GM11168 (cell line): ENCODE results near the gene PRXL2B.

ENCODE experiments used
- in situ Hi-C: fragments of 300-500 bp; cut with MboI; formaldehyde crosslinking; loops from one replicate; pipeline ENCODE4 v1.12.0; 2022; ENCODE audit warnings: low sequenced_read_pairs; ENCODE audit not compliant: unreplicated experiment

Gene PRXL2B

DNA sequence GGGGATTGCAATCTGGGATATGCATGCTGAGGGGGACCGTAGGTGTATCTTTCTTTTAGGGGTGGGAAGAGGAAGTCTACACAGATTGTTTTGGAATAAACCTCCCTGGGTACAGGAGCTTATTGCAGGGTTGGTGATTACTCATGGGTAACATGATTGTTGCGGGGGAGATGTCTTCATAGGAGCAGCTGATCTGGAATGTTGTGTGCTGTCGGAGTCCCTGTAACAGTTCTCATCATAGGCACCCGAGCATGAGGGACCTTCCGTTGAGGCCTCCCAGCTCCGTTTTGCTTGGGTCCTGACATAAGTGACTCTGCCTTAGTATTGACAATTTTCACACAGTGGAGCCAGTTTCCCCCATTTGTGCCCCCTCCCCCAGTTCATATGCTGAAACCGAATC, 4.2 kb upstream of the PRXL2B start:
- in situ Hi-C loops, result loop anchor here (25.0 kb wide), 1 partner anchor 395 kb away; the partner anchor contains the start of gene FAAP20

DNA sequence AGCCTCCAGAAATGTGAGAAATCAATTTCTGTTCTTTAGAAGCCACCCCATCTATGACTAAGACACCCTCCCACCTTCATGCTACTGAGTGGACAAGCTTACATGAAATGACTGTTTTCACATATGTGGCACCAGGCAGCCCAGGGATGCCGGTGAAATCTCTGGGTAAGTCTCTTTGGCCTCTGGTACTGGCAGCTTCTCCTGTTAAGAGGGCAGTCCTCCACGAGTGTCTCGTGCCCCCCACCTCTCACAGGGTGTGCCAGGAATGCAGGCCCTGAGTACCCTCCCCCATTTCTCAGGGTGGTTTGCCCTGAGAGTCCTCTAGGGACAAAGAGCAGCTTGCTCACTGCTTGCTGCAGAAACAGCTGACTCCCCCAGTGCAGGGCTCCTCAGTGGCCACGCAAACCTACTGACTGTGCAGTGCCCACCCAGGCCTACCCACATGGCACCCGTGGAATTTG, 3.2 kb upstream of the PRXL2B start:
- in situ Hi-C loops, result loop anchor here (25.0 kb wide), 1 partner anchor 396 kb away; the partner anchor contains the start of gene FAAP20

DNA sequence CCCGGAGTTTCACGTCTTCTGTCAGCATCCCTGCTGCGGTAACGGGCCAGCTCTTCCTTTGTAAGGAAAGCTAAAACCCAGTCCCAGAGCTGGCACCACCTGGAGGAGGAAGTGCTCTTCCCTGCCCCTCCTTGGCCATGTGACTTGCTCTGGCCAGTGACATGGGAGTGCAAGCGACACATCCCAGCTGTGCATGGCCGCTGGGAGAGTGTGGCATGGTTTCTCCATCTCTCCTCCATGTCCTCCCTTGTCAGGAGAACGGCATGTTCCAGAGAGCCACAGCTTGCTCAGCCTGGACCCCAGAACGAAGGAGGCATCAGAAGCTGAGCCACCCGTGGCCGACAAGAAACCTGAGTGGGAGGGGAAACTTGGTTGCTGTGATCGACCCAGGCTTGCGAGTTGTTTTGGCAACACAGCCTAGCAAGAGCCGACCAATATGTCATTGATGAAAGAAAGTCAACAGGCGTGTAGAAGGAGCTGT, 2.7 kb upstream of the PRXL2B start:
- in situ Hi-C loops, result loop anchor here (25.0 kb wide), 1 partner anchor 397 kb away; the partner anchor contains the start of gene FAAP20

- in situ Hi-C loops, result loop anchor here (25.0 kb wide), 1 partner anchor 398 kb away; the partner anchor contains the start of gene FAAP20
Observed at GRCh38 chr1:2584686-2585317, 1.8 kb upstream of the PRXL2B start.

- in situ Hi-C loops, result loop anchor here (25.0 kb wide), 1 partner anchor 398 kb away; the partner anchor contains the start of gene FAAP20
Observed at GRCh38 chr1:2585318-2586092, 1.1 kb upstream of the PRXL2B start.

GRCh38 chr1:2587071-2587859, 688 bp downstream of the PRXL2B start:
- in situ Hi-C loops, result loop anchor here (25.0 kb wide), 1 partner anchor 400 kb away; the partner anchor contains the start of gene FAAP20

GRCh38 chr1:2587860-2588571, 1.4 kb downstream of the PRXL2B start:
- in situ Hi-C loops, result loop anchor here (25.0 kb wide), 1 partner anchor 401 kb away; the partner anchor contains the start of gene FAAP20

DNA sequence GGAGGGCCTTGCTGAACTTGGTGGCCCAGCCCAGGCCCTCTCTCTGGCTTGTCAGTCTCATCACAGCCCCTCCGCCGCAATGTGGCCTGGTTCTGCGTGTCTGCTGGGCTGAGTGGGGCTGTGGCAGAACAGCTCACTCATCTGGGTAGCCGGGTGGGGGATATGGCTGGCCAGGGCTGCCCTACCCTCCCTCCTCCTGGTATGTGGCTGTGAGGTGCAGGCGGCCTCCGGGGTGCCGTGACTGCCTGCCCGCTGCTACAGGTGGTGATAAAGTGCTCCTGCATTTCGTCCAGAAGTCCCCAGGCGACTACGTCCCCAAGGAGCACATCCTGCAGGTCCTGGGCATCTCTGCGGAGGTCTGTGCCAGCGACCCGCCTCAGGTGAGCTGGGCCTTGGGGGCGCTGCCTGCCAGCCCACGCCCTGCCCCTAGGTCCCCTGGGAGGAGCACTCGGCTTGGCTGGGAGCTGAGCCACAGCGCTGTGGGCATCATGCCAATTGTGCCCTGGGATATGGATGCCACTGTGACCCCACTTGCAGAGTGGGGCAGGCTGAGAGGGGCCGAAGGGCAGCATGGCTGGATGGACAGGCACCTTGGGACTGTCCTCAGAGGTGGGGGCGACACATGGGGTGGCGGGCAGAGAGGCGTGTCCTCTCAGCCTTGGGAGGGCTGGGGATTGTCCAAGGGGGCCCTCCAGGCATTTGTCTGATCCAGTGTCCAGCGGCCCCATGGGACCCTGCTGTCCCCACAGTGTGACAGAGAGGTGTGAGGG, 2.3 kb downstream of the PRXL2B start:
- in situ Hi-C loops, result loop anchor here (25.0 kb wide), 1 partner anchor 402 kb away; the partner anchor contains the start of gene FAAP20

DNA sequence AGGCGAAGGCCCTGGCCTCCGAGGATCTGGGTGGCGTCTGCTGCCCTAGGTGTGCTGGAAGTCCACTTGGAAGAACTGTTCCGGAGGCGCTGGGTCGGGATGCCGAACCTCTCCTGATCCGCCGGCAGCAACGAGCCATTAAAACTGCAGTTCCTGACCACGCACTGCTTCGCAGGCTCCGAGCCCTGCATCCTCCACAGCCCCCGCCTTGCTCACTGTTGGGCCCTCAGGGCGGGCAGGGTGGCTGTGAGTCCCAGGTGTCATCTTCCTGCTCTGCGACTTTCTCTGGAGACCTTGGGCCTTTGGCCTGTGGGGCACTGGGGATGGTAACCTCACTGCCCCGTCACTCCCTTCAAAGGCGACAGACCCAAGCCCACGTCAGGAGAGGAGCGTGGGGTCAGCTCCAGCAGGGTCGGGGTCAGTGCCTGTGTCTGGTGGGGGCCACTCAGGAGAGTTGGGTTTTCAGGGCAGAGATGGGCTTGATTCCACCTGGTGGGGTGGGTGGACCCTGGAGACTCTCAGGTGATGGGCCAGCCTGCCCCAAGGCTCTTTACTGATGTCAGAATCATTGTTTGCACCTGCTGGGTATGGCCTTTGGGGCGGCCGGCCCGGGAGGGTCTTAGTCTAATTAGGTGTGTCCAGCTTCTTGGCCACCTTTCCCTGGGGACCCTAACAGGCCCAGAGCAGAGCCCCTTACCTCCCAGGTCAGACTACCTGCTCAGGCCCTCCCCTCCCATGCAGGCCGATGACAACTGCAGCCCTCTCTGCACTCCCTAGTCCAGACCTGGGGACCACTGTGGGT, 3.1 kb downstream of the PRXL2B start:
- in situ Hi-C loops, result loop anchor here (25.0 kb wide), 1 partner anchor 402 kb away; the partner anchor contains the start of gene FAAP20

DNA sequence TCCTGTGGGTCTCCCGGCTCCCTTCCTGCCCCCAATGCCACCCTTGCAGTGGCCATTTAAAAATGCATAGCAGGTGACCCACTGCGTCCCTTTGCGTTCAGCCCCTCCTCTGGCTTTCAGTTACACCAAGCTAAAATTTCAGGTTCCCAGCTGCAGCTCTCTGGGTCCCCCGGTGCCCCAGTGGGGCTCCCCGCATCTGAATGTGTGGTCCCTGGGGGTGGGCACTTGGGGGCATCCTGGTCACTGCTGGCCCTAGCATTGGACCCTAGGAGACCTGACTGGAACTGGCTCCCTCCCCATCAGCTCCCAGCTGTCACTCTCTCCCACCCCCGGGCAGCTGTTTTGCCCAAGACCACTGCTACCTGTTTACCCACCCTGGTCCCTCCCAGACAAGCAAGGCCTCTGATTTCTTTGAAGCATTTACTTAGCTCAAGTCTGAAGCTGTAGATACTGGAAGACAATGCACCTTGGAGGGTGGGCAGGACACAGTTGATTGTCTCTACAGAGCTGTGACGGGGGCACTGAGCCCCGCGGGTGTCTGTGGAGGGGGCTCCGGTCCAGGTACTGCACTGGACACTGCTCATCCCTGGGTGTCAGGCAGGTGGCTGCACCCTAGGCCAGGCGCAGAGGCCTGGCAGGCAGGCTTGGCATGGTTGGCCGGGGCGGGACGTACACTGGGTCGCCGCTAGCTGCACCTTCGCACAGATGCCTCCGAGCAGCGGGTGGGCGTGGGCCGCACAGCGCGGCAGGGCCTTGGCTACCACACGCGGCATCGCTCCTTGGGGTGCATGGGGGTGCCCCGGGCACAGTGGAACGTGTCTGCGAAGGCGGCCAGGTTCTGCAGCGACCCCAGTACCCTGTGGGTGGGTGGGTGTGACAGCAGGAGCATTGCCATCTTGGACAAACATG, 3.9 kb downstream of the PRXL2B start:
- in situ Hi-C loops, result loop anchor here (25.0 kb wide), 1 partner anchor 403 kb away; the partner anchor contains the start of gene FAAP20

DNA sequence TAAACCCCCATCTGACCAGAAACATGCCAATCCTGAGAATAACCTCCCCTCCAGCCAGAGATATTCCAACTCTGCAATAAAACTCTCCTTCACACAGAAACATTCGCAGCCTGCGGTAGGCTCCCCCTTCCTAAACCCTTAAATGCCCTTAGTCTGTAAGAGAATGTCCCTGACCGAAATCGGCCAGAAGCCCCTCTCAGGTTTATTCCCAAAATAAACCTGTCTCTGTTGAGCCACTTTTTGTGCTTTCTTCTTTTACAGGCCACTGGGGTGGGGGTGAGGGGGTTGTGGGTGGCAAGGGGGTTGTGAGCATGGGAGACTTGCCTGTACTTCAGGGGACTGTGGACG, 4.6 kb downstream of the PRXL2B start:
- in situ Hi-C loops, result loop anchor here (25.0 kb wide), 1 partner anchor 404 kb away; the partner anchor contains the start of gene FAAP20

- in situ Hi-C loops, result loop anchor here (25.0 kb wide), 1 partner anchor 404 kb away; the partner anchor contains the start of gene FAAP20
Observed at GRCh38 chr1:2591581-2592261, 5.1 kb downstream of the PRXL2B start.

GRCh38 chr1:2592672-2593071, 6.1 kb downstream of the PRXL2B start:
- in situ Hi-C loops, result loop anchor here (25.0 kb wide), 1 partner anchor 405 kb away; the partner anchor contains the start of gene FAAP20

GRCh38 chr1:2593251-2593878, 6.8 kb downstream of the PRXL2B start:
- in situ Hi-C loops, result loop anchor here (25.0 kb wide), 1 partner anchor 406 kb away; the partner anchor contains the start of gene FAAP20

DNA sequence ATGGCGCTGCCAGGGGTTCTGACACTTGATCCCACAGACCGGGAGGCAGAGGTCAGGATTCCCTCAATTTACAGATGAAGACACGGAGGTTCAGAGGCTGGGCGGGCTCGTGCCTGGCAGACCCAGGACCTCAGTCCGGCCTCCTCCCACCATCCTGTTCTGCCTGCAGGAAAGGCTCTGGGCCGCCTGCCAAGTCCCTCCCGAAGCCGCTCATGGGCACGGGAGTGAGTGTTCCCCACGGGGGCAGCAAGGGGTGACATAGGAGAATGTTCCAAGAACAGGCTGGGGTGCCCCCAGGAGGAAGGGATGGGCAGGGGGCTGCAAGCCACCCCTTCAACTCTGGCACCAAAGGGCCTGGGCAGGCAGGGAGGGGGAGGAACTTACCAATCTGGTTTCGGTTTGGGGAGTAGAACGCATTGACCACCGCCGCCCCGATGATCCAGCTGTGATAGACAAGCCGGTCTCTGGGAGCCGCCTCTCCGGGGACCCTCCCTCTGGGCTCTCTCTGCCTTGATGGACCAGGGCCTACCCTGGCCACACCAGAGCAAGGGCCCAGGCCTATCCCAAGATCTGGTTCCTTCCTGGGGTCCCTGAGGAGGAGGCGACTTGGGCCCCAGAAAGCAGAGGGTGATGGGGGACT, 7.5 kb downstream of the PRXL2B start:
- in situ Hi-C loops, result loop anchor here (25.0 kb wide), 1 partner anchor 407 kb away; the partner anchor contains the start of gene FAAP20
